Measurements from ENCODE around the gene ATG2B.

Gene ATG2B

DNA sequence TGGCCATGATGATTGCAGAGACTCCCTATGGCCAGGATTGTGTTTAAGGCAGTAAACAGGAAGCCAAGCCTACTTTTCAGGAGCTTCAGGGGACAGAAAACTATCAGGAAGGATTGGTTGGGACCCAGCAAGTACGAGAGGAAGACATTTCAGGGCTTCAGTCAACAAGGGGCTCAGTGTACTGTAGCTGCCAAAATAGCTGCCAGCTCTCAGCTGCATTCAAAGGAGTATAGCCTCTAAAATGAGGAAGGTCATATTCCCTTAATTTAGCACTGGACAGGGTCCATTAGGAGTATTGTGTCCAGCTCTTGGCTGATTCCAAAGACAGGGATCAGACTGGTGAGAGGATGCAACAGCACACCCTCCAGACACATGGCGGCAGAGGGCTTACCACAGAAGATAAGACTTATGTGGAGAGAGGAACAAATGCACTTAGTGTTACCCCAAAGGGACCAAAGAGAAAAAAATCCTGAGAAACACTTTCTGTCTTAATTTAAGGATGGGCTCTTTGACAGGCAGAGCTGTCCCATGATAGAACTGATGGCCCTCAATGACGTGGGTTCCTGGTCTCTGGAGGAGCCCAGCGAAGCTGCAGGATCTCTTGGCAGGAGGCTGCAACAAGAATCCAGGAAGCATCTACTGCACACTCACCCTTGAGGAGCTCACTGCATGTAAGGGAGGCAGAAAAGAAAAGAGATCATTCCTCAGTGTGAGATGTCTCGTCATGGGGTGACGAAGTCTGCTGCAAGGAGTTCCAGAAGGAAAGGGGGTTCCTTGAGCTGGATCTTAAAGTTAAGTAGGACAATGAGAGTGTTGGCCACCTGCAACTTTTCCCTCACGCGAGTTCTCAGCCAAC lies 92.3 kb downstream of the ATG2B start:
- no peak for DNase-seq

DNA sequence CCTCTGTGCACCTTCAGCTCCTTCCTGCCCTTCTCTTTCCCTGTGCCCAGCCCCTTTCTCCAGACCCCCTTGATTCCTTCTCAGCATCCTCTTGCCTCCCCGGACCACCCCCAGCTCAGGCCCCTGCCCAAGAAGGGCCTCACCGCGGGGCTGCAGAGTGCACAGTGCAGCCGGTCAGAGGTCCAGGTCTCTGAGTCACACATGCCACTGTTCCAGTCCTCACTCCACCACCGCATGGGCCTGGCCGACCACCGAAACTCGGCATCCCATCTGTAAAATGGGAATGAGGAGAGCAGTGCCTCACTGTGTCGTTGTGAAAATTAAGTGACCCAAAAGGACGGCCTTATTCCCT lies 93.8 kb downstream of the ATG2B start:
- DNase-seq = no peak

DNA sequence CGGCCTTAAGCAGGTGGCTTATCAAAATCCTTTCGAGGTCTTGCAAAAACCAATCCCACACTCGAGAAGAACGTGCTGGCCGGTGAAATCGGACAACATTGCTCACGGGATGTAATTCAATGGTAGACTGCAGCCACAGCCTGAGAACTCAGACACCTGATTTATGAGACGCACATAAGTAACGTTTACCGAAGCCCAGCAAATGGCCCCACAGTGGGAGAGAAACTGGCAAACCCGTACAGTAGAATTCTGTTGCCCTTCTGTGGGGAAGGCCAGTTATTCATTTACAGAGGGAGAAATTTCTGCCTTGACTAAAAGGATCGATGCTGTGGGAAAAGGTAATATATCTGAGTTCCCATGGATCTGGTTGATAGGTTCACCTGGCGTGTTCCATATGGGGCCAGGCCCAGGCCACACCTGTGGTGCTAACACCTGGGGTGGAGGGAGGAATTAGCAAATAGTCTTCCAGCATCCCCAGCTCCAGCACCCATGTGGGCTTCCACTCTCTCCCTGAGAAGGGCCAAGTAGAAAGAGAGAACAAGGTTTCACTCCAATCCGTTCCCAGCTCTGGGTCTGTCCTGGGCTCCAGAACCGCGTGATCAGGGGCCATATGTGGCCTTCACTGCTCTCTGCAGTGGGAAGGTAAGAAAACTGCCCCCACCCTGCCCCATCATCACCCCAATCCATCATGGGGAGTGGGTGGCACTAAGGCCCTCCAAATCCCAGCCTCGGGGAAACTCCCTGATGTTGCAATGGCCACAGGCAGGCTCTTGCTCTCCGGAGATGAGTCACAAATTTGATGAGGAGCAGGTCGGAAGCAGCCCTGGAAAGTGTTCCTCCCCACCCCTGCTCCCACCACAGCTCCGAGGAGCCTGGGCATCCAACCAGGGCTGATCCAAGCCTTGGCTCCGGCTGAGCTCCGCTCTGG lies 94.4 kb downstream of the ATG2B start:
- DNase-seq = no peak

DNA sequence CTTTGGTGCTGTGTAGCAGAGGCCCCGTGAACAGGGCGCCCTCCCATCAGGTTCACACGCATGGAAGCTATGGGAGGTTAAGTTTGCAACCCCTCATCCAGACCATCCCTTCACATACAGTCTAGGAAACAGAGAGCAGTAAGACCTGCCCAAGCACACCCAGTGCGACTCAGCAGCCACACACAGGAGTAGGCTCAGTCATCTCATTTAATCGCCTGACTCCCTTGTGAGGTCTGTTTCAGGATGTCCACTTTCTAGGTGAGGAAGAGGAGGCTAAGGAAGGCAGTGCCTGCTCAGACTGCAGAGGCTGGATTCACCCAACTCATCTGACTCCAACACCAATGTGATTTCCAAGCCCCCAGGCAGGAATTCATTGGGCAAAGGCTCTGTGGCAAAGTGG lies 95.2 kb downstream of the ATG2B start:
- DNase-seq = no peak

DNA sequence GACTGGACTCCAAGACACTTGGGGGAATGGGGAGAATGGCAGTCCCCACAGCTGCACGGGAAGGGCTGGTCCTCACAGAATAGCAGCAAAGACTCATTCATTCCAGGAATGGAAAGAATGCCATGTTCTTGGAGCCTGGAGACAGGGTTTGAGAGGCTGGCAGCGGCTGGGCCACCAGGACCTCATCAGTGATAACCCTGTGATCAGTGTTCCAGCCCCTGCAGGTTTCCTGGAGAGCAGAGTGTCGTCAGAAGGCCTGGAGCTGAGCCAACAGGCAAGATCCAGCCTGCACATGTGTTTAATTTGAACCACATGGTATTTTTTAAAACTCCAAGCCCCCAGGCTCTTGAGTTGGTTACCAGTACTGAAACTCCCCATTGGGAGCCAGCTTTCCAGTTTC lies 95.8 kb downstream of the ATG2B start:
- no peak for DNase-seq

DNA sequence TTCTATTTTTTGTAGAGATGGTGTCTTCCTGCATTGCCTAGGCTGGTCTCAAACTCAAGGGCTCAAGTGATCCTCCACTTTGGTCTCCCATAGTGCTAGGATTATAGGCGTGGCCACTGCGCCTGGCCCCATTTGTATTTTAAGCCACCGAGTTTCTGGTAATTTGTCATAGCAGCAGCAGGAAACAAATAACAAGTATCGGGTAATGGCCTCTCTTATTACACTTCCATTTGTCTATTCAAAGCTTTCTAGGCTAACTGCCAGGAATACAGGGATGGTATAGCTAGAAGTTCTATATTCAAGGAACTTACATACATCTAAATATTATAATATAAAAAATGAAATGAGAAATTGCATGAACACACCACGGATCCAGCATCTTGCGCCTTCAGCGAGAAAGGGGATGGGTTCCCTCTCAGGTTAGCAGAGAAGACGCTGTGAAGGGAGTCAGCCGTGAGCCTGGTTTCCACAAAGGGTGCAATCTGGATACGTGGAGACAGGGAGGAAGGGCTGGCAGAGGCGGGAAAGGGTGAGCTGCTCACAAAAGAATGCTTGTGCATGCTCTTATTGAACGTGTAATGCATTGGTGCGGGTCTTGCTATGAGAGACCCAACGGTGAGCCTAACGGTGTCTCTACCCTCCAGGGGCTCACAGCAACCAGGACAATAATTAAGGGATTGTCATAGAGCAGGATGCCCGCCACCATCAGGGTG lies 97.6 kb downstream of the ATG2B start:
- DNase-seq = no peak

DNA sequence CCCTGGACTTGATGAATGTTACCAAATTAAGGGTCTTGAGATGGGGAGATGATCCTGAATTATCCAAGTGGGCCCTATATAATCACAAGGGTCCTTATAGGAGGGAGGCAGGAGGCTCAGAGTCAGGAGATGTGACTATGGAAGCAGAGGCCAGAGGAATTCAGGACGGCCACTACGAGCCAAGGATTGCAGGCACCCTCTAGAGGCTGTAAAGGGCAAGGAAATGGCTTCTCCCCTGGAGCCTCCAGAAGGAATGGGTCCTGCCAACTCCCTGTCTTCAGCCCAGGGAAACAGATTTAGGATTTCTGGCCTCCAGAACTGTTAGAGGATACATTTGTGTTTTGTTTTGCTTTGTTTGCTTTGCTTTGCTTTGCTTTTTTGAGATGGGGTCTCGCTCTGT lies 98.3 kb downstream of the ATG2B start:
- no peak for DNase-seq

DNA sequence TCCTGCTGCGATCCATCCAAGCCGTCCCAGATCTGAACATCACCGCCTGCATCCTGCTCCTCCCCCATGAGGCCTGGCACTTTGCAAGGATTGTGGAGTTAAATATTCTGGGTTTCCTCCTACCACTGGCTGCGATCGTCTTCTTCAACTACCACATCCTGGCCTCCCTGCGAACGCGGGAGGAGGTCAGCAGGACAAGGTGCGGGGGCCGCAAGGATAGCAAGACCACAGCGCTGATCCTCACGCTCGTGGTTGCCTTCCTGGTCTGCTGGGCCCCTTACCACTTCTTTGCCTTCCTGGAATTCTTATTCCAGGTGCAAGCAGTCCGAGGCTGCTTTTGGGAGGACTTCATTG lies 99.0 kb downstream of the ATG2B start:
- DNase-seq = no peak

DNA sequence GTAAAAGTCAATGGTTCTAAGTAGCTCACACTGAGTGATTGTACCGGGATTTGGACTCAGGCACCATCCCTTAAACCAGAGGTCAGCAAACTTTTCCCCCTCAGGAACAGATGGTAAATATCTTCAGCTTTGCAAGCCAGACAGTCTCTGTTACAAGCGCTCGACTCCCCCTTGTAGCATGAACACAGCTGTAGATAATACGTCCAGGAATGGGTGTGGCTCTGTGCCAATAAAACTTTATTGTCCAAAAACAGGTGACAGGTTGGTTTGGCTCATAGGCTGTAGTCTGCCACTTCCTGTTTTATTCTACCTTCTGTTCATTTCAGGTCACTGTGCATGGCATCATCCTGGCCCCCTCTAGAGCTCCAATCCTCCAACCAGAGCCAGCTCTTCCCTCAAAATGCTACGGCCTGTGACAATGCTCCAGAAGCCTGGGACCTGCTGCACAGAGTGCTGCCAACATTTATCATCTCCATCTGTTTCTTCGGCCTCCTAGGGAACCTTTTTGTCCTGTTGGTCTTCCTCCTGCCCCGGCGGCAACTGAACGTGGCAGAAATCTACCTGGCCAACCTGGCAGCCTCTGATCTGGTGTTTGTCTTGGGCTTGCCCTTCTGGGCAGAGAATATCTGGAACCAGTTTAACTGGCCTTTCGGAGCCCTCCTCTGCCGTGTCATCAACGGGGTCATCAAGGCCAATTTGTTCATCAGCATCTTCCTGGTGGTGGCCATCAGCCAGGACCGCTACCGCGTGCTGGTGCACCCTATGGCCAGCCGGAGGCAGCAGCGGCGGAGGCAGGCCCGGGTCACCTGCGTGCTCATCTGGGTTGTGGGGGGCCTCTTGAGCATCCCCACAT lies 99.6 kb downstream of the ATG2B start:
- DNase-seq = no peak

DNA sequence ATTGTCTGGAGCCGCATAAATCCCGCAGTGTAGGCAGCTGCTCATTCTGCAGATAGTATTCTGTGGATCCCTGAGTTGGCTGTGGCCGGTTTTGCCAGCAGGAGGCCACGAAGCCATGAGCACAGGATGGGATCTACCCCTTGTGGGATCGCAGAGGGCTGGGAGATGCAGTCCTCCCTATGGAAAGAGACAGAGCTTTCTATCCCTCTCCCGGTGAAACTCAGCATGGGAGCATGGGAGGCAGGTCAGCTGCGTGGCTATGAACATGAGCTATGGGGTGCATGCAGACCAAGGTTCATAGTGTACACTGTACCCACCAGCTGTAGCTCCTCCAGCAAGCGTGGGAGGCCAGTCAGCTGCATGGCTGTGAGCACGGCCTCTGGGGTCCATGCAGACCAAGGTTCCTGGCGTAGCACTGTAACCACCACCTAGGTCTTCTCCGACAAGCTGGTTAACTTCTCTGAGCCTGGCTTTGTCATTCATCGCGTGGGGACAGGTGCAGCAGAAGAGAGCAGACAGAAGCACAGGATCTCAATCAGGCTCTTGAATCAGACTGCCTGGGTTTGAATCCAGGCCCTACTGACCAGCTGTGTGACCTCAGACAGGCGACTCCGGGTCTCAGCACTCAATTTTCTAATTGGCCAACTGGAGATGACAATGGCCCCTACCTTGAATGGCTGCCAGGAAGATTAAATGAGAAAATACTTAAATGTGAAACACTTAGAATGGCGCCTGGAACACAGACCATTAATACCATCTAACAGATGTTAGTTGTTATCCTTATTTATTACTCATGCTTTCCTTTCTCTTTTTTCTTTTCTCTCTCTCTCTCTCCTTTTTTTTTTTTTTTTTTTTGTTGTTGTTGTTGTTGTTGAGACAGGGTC lies 101.1 kb downstream of the ATG2B start:
- DNase-seq = no peak

DNA sequence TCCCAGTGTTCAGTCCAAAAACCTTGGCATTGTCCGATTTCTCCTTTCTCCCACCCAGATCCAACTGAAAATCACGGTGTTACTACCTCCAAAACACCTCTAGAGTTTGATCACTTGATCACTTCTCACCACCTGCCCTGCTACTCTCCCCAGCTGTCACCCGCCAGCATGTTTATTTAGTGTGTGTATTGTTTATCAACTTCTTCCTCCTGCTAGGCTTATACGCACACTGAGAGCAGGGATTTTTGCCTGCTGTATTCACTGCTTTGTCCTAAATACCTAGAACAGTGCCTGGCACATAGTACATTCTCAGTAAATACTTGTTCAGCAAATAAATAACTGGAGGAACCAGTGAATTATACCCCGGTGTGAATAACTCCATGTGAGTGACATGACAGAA lies 102.1 kb downstream of the ATG2B start:
- DNase-seq = no peak

DNA sequence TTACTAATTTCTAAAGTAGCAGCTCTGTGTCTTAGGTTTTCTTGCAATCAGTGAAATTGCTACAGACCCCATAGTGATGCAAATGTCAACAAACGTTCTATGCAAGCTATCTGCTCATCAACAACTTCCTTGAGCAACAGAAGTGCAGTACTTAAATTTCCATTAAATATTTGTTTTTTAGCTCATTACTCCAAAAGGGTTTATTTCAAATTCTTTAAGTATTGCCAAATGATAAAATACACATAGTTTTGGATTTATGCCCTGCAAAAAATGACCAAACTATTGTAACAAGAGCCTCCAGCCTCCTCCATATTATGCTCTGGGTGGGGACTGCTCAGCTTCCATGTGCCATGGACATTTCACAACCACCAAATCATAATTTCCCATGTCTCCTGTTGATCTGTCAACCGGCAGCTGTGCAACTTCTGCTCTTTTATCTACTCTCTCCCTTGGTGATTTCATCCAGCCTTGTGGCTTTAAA lies 102.8 kb downstream of the ATG2B start:
- DNase-seq = no peak

DNA sequence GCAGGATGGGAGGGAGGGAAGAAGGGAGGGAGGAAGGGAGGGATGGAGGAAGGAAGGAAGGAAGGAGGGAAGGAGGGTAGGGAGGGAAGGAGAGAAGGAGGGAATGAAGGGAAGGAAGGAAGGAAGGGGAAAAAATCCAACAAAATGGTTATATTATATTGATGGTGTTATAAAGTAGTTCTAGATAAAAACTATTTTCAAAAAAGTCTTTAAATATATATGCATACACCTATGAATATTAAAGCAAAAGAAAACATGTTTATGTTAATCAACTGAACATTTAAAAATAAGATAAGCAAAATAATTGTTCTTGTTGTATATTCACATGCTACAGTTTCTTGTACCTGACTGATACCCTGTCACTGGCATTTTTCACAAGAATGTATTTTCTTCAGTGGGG lies 105.2 kb downstream of the ATG2B start:
- DNase-seq = no peak

DNA sequence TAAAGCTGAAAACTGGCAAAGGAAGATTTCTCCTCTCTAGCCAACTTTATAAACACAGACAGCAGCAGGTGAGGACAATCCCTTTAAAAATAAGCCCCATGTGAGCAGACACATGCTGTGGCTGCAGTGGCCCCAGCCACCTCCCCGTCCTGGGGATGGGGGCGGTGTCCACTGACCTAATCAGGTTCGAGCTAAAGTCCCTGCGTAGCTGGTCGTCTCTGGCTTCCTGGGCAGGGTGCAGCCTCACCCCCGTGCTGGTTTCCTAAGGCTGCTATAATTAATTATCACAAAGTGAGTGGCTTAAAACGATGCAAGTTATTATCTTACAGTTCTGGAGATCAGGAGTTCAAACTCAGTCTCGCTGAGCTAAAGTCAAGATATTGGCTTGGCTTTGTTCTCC lies 106.1 kb downstream of the ATG2B start:
- no peak for DNase-seq

DNA sequence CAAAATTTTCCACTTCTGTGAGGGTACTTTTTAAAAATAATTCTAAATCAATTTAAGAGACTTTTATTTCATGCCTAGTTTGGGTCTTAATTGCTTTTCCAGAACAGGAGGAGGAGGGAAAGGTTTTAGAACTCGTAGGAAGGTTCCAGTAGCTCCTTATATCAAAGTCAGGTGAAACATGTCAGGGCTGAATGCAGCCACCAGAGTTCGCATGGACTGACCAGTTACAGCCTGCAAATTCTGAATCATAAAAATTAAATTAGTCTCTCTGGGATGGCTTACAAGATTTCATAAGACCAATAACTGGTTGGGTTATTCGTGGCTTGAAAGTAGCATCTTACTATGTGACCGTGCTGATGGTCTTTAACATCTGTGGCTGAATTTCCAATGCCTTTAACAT lies 106.7 kb downstream of the ATG2B start:
- DNase-seq = no peak

DNA sequence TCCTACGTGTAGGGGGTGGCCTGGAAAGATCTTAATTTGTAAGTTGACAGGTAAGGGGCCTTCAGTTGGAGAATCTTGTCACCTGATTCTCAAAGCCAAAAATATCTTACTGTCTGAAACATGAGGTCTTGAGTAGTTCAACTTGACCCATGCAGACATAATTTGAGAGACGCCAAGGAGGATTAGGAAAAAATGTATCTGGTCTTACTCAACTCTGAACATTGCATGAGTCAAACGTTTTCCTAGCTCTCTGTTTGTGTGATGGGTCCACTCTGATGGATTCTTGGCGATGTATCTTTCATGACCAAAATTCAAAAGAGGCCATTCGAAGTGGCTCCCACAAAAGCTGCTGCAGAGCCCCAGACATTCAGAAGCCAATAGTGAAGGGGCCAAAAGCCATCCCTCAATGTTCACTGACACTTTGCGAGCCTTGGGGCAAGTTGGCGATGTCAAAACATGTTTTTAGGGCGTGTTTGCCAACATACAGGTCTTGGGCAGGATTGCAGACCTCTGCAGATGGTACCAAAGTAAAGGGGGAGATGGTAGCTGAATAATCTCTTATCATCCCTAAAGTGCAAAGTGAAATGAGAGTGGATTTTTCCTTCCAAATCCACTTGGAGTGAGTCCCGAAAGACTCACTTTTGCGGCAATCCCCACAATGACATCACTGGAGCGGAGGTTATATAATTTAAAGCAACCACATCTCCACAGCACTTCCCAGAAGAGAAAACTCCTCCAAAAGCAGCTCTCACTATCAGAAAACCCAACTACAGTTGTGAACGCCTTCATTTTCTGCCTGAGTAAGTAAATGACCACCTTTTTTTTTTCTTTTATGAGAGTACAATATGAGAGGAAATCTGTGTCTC lies 107.4 kb downstream of the ATG2B start, which contains the start of gene BDKRB1:
Gene BDKRB1 (plus strand): TSS at position 710 of the 866 bp plus-strand sequence. CDS start 7,473 bp downstream, outside the sequence.
- DNase-seq = no peak

DNA sequence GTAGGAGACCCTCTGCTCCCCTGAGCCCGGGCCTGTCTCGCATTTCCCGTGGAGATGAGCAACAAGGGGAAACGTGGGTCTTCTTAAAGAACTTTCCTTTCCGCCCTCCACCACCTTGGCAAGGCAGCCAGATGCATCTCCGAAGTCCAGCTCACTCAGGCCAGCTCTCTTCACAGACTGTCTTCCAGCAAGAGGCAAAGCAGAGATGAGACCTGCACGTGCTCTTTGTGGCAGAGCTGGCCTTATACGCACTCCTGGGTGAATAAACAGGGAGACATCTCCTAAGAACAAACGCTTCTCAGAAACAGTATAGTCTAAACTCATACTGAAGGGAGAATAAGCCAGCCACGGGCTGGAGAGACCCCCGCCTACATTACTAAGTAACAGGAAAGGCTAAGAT lies 108.5 kb downstream of the ATG2B start:
- no peak for DNase-seq

DNA sequence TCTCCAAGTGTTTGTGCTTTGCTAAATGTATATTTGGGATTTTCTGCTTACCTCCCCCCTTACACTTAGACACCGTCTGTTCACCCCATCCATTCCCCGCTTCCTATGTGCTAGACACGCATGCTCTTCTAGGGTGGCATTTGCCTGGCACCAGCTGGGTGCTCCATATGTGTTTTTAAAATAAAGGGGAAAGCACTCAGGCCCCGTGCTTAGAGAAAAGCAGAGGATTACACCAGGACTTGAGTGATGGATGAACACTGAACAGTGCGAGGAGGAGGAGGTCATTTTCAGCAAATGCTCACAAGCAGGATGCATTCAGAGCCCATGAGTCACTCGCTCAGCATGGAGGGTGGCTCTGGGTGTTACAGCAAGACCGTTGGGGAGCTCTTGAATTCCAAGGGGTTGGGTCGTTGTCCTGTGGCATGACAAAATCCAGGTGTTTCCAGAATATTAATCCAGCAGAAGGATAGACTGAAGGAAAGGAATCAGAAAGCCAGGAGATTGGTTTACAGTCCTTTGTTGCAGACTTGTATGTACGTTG lies 110.1 kb downstream of the ATG2B start:
- DNase-seq = no peak

DNA sequence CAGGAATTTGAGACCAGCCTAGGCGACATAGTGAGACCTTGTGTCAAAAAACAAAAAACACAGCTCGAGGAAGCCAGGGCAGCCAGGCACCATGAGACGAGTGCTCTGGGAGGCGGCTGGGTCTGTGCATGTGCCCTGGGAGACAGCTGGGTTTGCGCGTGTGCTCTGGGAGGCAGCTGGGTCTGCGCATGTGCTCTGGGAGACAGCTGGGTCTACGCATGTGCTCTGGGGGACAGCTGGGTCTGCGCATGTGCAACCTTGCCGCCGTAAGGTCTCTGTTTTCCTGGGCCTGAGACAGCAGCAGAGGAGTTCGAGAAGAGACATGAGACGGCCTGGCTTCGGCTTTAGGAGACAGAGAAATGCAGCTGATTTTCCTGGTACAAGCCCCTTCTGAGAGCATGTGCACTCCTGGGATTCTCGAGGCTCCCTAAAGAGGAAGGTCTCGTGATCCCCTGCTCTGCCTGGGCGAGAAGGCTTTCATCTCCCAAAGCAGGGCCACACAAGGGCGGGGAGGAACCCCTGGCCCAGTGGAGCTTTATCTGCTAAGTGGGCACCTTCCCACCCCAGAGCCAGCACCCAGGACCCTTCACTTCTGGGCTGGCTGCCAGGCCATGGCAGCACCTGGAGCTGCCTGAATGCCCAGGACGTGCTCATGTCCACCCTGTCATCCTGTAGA lies 110.7 kb downstream of the ATG2B start:
- no peak for DNase-seq
